SH-SY5Y (cell line): ENCODE results near the gene TASP1.

Experiments
- GATA2 ChIP-seq: IDR thresholded peaks from 2 replicates; pipeline ENCODE4 v1.6.1; 2011; ENCODE audit warnings: mild to moderate bottlenecking, low read depth, low read length
- GATA3 ChIP-seq: IDR thresholded peaks from 2 replicates; pipeline ENCODE4 v1.6.1; 2011; ENCODE audit warnings: low read depth, mild to moderate bottlenecking, low read length, moderate library complexity

The TASP1 gene

GRCh38 chr20:13610184-13610583, 28.5 kb downstream of the TASP1 start:
- no peak for TF ChIP-seq GATA3
- no peak for TF ChIP-seq GATA2

GRCh38 chr20:13608066-13608465, 30.7 kb downstream of the TASP1 start:
- TF ChIP-seq GATA3 = no peak
- no peak for TF ChIP-seq GATA2

DNA sequence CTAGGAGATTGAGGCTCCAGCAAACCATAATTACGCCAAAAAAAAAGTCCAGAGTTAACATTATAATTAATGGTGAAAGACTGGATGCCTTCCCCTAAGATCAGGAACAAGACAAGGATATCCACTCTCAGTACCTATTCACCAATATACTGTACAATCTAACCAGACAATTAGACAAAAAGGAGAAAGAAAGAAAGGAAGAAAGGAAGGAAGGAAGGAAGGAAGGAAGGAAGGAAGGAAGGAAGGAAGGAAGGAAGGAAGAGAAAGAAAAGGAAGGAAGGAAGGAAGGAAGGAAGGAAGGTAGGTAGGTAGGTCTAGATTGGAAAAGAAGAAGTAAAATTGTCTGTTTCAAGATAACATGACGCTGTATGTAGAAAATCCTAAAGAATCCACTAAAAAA, 50.7 kb downstream of the TASP1 start:
- TF ChIP-seq GATA2 (no peak), GATA3 (no peak)

- TF ChIP-seq GATA2 (no peak), GATA3 (no peak)
Measured at GRCh38 chr20:13587370-13587769, 51.4 kb downstream of the TASP1 start.

DNA sequence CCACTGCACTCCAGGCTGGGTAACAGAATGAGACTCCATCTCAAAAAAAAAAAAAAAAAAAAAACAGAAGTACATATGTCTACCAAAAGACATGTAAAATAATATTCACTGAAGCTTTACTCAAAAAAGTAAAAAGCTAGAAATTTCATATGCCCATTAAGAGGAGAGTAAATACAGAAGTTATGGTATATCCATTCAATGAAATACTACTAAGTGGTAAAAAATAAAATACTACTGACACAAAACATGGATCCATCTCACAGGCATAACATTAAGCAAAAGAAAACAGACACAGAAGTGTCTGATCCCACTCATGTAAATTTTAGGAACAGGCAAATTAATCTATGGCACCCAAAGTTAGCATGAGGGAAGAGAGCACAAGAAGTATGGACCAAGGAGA, 52.6 kb downstream of the TASP1 start:
- TF ChIP-seq GATA2 (no peak), GATA3 (no peak)

DNA sequence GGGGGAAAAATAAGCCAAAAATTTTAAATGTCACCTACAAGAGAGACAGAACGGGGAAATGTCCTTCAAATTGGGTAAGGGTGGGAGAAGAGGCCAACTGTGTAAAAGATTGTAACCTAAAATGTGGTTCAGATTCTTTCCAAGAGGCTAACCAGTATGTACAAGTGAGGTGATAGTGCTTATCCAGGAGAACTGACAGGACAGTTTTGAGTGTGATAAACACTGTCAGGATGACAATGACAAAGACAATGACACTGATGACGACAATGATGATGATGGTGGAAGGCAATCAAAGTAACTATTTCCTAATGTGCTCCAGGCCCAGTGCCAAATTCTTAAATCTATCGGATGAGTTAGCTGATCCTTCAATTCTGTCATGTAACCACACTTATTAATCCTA, 57.3 kb downstream of the TASP1 start:
- no peak for TF ChIP-seq GATA3
- TF ChIP-seq GATA2 = no peak

DNA sequence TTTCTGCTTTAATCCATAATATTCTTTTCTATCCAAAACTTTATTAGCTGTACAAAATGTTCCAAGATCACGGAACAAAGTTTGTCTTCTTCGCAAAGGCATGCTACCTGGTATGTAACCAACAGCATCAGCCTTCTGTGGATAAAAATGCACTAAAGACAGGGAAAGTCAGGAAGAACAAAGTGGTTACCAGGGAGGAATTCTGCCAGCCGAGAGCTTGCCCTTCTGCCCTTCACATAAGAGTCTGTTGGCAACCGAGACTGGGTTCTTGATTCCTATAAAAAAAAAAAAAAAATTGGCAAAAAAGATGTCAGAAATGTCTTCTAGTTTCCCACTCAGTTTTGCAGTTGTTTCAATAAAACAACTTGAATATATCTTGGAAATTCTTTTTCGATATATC, 58.0 kb downstream of the TASP1 start:
- TF ChIP-seq GATA2 (no peak), GATA3 (no peak)

DNA sequence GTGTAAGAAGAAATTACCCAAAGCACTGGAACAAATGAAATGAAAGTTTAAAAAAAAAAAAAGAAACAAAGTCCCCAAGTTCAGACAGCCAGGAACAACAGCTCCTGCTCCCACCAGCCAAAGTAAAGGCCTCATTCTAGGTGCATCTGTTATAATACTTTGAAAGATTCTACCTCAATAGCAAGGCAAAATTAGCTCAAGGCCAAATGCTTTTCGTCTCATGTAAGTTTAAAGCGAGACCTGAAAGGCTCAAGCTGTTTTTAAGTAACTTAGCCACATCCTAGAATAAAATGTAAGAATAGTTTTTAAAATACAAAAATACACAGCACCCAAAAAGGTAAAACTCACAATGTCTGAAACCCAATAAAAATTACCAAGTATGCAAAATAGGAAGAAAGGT, 64.7 kb downstream of the TASP1 start:
- TF ChIP-seq GATA2 (no peak), GATA3 (no peak)

DNA sequence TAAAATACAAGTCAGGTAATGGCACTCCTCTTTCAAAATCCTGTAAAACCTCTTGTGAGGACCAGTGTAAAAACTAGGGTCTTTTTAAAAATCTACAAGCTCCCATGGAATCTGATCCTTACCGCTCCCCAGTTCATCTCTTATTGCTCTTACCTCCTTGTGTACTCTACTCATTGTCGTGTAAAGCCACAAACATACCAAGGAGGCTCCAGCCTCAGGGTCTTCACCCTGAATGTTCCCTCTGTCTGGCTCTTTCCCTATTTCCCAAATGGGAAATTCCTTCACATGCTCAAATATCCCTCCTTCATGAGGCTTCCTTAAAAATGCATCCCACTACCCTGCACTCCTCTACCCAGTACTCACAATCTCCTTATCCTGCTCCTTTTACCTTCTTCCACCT, 67.1 kb downstream of the TASP1 start:
- TF ChIP-seq GATA2 (no peak), GATA3 (no peak)

- TF ChIP-seq GATA2 = no peak
- TF ChIP-seq GATA3 = no peak
Measured at GRCh38 chr20:13567663-13568062, 71.1 kb downstream of the TASP1 start.

DNA sequence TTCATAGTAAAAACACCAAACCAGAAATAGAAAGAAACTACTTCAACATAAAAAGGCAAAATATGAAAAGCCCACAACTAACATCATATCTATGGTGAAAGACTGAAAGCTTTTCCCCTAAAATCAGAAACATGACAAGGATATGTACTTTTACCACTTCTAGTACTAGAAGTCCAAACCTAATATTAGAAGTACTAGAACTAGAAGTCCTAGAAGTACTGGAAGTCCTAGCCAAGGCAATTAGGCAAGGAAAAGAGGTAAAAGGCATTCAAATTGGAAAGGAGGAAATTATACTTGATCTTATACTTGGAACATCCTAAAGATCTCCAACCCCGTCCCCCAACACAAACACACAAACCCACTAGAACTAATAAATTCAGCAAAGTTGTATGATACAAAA, 74.9 kb downstream of the TASP1 start:
- TF ChIP-seq GATA3 (no peak), GATA2 (no peak)

GRCh38 chr20:13554706-13555105, 84.0 kb downstream of the TASP1 start:
- no peak for TF ChIP-seq GATA3
- TF ChIP-seq GATA2 = no peak

- no peak for TF ChIP-seq GATA2
- no peak for TF ChIP-seq GATA3
Measured at GRCh38 chr20:13554076-13554475, 84.7 kb downstream of the TASP1 start.

GRCh38 chr20:13552061-13552460, 86.7 kb downstream of the TASP1 start:
- TF ChIP-seq GATA3 (no peak), GATA2 (no peak)

- TF ChIP-seq GATA3 = no peak
- no peak for TF ChIP-seq GATA2
Measured at GRCh38 chr20:13549451-13549850, 89.3 kb downstream of the TASP1 start.

DNA sequence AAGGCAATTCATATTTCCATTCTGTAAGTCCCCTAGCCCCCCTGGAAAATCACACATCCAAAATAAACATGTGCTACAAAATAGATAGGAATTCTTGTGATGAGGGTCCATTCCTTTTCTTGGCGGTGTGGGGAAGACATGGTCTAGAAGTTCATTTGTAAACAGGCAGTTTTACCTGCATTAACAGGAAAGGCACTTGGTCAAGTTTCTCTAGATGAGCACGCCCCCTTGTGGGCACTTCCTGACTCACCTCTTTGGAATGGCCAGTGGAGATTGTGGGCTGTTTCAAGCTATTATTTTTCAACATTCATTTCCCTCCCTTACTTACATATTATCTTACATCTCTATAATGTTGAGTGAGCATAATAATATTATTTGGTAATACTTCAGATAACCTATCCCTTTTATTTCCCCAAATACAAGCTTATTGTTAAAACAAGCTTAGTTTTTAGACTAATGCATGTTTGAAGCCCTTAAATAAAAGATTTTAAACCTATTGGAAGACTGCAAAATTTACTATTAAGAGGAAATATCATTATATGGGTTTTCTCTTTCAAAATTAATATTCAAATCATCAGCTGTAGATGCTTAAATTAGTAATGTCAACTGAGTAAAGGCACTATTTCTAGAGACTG, 92.1 kb downstream of the TASP1 start:
- TF ChIP-seq GATA3 (no peak), GATA2 (no peak)

GRCh38 chr20:13545790-13546189, 92.9 kb downstream of the TASP1 start:
- TF ChIP-seq GATA3 (no peak), GATA2 (no peak)
